GM12801 (cell line): Measurements from ENCODE around the gene PARD3B.

Source experiments
- TF ChIP-seq, protein P1 (sequence below): IDR thresholded peaks from one replicate; pipeline ENCODE4 v1.5.1; 2011; ENCODE audit warnings: control low read depth; ENCODE audit not compliant: insufficient read length; ENCODE audit errors: extremely low read depth

Gene PARD3B

DNA sequence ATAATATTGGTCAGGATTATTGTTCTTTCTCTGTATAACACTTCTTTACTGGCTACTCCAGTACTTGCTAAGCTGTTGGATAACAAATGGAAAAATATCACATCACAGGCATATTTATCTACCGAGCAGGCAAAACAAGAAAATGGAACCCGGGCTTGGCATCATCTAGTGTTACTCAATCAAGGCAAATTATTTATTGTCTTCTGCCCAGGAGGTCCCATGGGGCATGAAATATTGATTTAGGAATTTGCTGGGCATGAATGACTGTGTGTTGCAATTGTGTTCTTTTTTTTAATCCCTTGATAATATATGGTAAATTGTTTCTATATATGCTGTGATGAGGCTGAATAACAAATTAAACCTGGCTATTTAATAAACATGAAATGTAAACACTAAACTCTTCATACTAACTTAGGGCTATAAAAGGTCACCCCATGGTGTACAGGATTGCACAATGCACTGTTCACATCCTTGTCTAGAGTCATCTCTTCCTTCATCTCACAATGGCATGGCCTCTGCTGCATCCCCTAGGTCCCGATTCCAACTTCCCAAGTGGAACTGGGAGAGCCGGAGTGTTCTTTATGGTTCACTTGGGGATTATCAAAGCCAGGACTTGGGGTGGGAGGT lies 2.2 kb upstream of the PARD3B start:
- TF ChIP-seq, protein P1, sequence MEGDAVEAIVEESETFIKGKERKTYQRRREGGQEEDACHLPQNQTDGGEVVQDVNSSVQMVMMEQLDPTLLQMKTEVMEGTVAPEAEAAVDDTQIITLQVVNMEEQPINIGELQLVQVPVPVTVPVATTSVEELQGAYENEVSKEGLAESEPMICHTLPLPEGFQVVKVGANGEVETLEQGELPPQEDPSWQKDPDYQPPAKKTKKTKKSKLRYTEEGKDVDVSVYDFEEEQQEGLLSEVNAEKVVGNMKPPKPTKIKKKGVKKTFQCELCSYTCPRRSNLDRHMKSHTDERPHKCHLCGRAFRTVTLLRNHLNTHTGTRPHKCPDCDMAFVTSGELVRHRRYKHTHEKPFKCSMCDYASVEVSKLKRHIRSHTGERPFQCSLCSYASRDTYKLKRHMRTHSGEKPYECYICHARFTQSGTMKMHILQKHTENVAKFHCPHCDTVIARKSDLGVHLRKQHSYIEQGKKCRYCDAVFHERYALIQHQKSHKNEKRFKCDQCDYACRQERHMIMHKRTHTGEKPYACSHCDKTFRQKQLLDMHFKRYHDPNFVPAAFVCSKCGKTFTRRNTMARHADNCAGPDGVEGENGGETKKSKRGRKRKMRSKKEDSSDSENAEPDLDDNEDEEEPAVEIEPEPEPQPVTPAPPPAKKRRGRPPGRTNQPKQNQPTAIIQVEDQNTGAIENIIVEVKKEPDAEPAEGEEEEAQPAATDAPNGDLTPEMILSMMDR = no peak

DNA sequence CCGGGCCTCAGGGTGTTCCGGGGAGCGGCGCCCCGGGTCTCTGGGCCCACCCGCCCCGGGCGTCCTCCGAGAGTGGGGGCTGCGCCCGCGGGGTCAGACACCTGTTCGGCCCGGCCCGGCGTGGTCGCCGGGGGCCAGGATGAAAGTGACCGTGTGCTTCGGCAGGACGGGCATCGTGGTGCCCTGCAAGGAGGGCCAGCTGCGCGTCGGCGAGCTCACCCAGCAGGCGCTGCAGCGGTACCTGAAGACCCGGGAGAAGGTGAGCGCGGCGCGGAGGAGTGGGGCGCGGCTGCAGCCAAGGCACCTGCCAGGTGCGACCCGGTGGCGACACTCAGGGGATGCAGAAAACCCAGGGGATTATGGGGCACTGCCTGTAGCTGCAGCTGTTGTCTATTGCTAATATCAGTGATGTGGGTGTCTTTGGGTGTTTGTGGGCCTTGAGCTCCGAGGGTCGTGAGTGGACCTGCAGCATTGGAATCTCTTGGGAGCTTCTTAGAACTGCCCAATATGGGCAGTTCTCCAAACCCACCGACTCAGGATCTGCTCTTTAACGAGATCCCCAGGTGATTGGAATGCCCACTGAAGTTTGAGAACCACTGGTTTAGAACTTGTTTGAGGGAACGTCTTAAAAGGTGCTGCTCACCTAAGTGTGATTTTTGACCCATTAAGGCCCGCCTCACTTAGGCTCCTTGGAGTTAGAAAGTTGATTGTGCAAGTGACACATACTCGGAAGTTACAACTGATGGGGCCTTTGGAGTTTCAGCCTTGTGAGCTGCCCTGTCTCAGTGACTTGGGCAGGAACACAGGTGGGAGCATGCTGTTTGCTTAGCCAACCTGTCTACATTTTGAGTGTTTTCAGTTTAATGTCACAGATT lies 823 bp downstream of the PARD3B start:
- TF ChIP-seq, protein P1 = no peak

DNA sequence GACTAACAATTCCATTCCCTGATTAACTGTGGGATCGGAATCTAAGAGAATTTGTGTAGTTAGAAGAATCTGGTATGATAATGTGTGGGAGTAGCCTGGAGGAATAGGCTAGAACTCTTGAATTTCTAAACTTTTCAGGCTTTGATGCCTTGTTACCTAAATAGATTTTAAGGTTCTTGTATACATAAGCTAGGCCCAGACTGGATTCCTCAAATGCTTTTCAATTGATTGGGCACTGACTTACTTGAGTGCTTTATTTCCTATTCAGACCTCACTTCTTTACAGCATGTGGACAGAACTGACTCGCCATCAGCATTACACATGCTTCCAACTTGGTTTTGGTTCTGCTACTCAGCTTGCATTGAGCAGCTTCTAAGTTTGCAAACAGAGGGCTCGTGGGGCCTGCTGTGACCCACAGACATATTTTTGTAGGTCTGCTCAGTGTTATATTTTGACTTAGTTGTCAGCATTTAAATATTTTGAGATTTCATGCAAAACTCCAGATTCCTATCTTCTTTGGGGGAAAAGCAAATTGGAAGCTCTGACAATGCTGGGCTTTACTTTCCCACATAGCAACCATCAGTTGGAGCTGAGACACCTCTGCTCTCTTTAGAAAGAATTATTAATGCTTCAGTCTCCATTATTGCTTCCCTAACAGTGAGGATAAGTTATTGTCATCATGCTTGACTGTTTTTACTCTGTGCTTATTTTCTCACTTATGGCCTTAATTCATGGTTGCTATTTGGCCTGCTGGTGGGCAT lies 5.7 kb downstream of the PARD3B start:
- TF ChIP-seq, protein P1 = no peak

DNA sequence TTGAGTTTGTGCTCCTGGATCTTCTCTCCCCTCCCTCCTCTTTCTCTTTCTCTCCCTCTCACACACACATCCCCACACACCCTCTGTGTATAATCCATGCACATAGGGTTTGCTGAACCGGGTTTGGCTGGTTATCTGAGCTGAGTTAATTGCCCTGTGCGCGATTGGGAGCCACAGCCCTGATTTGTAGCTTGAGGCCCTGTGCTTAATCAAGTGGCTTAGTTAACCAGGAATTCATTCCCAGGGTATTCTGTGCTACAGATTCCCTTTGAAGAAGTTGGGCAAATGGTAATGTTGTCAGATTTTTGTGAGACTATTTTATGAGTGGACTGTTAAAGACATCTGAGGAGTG lies 6.2 kb downstream of the PARD3B start:
- TF ChIP-seq, protein P1 = no peak

DNA sequence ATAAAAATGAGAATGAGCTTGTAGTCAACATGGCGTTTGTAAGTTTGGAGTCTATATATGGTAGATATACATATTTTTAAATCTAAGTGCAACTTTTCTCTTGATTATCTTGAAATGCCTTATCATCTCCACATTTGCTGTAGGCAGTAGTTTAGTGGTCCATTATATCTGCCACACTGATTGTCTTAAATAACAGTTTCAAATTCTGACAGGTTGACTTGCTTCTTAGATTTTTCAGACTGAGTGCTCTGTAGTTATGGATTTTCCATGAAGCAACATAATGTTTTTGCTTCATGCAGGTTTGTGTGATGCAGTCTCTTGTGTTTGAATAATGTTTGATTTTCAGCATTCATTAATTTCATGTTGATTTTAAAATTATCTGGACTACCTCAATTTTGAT lies 12.3 kb downstream of the PARD3B start:
- TF ChIP-seq, protein P1 = no peak

DNA sequence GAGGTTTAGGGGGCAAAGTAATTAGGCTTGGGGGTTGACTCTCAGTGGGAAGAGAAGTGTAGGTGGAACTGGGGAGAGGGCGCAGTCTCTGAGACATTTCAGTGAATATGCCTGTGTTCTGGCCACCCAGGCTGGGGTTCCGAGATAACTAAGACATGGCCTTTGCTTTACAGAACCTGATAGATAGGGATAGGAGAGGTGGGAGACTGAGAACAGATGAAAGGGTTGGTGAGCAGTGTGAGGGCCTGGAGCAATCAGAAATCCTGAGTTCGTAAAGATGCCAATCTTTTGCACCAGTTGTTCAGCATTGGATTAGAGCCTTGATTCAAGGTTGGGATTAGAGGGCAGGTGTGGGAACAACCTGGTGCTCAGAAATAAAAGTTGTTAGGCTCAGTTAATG lies 15.6 kb downstream of the PARD3B start:
- TF ChIP-seq, protein P1 = no peak

DNA sequence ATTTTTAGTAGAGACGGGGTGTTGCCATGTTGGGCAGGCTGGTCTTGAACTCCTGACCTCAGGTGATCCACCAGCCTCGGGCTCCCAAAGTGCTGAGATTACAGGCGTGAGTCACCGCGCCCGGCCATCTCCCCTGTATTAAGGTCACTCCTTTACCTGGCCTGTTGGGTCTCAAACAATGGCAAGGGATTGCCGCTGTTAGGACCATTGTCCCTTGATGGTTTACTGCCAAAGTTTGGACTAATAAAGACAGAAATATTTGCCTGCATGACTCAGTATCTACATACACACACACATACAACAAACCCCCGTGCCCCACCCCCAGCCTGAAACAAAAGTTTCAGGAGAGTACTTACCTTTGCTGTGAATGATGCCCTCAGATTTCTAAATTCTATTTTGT lies 16.5 kb downstream of the PARD3B start:
- TF ChIP-seq, protein P1 = no peak
